ENCODE data around the gene SHISA7.

DNA sequence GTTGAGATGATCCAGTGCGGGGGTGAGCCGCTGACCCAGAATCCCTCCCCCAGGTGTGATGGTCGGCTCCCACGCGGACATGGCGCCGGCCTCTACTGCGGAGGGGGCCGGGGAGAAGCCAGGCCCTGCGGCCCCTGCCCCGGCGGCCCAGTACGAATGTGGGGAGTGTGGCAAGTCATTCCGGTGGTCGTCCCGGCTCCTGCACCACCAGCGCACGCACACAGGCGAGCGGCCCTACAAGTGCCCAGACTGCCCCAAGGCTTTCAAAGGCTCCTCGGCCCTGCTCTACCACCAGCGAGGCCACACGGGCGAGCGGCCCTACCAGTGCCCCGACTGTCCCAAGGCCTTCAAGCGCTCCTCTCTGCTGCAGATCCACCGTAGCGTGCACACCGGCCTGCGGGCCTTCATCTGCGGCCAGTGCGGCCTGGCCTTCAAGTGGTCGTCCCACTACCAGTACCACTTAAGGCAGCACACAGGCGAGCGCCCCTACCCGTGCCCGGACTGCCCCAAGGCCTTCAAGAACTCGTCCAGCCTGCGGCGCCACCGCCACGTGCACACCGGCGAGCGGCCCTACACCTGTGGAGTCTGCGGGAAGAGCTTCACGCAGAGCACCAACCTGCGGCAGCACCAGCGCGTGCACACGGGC is 38.2 kb upstream of the SHISA7 start:
- no peak for TF ChIP-seq POLR2A (IDR thresholded peaks at IDR 0.05)
- TF ChIP-seq, protein P1, sequence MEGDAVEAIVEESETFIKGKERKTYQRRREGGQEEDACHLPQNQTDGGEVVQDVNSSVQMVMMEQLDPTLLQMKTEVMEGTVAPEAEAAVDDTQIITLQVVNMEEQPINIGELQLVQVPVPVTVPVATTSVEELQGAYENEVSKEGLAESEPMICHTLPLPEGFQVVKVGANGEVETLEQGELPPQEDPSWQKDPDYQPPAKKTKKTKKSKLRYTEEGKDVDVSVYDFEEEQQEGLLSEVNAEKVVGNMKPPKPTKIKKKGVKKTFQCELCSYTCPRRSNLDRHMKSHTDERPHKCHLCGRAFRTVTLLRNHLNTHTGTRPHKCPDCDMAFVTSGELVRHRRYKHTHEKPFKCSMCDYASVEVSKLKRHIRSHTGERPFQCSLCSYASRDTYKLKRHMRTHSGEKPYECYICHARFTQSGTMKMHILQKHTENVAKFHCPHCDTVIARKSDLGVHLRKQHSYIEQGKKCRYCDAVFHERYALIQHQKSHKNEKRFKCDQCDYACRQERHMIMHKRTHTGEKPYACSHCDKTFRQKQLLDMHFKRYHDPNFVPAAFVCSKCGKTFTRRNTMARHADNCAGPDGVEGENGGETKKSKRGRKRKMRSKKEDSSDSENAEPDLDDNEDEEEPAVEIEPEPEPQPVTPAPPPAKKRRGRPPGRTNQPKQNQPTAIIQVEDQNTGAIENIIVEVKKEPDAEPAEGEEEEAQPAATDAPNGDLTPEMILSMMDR (IDR thresholded peaks at IDR 0.05): no peak

Data from uterus (tissue), 2 donors.